ENCODE data around the gene STPG4. TPM values are rescaled to one million over a fixed set of nuclear protein-coding genes. Genes with fewer than 3 reads are reported as not detected.

The STPG4 gene
- total RNA-seq, 1 experiment from 2014 or later: 0.13 TPM

GRCh38 chr2:47037678-47038077, 117.4 kb downstream of the STPG4 start:
- no peak for TF ChIP-seq CTCF (conservative IDR thresholded peaks at IDR 0.05)
- H3K4me1 ChIP-seq (ENCODE audit: insufficient read depth, low read length): peaks cover 6% of the 10 kb centered on the region; the same call in 1 of the 2 replicates
- no peak overlapping the region for H3K18ac ChIP-seq (ENCODE audit: insufficient read length, low read depth, low read length)
- no peak overlapping the region for H4K5ac ChIP-seq (ENCODE audit: insufficient read length, low read depth, low read length)
- H4K20me1 ChIP-seq (ENCODE audit: control insufficient read depth, insufficient read depth, insufficient read length): no peaks in the 10 kb centered on the region
- H3K79me1 ChIP-seq (ENCODE audit: insufficient read depth, low read depth, low read length, poor library complexity, severe bottlenecking): no peaks in the 10 kb centered on the region
- H3K9ac ChIP-seq (ENCODE audit: extremely low read depth, insufficient read length, low read length): no peak overlapping the region
- H4K8ac ChIP-seq (replicated peaks; ENCODE audit: insufficient read length, low read depth, low read length): no peak overlapping the region
- no peak overlapping the region for H3K14ac ChIP-seq (ENCODE audit: insufficient read depth, low read length)
- H2AFZ ChIP-seq (ENCODE audit: low read length): no peak overlapping the region
- Mint-ChIP-seq H3K9me3 (no peaks in the 10 kb centered on the region), H3K27me3 (ENCODE audit: low read depth) (no peaks in the 10 kb centered on the region), H3K27ac (no peak overlapping the region), H3K4me1 (peaks cover 35 to 43% of the 10 kb centered on the region in 2 experiments), H3K4me3 (no peak overlapping the region), H3K36me3 (ENCODE audit: insufficient read depth in 1 of 3, low read depth in 3 of 3) (no peaks in the 10 kb centered on the region; a peak in 2 of 7 replicates)
- no CpG with 5 or more reads among the region's 9 CpGs for WGBS (ENCODE audit: extremely low coverage, insufficient read length, low lambda C conversion rate)
- H2BK20ac ChIP-seq (ENCODE audit: low read depth, low read length, poor library complexity, severe bottlenecking): no peak overlapping the region
- no peak overlapping the region for H3K4me2 ChIP-seq (ENCODE audit: insufficient read depth, insufficient read length, low read length)
- H3K27ac ChIP-seq (ENCODE audit: insufficient read length, low read depth, low read length): no peak overlapping the region
- H4K91ac ChIP-seq (ENCODE audit: insufficient read length, low read depth, low read length): no peak overlapping the region
- no peaks in the 10 kb centered on the region for H3K27me3 ChIP-seq (ENCODE audit: insufficient read depth, low read length)
- H2BK12ac ChIP-seq (ENCODE audit: insufficient read length, low read depth, low read length): no peak overlapping the region
- H3K4ac ChIP-seq (ENCODE audit: low read depth, low read length): no peak overlapping the region
- H3K9me3 ChIP-seq (ENCODE audit: control insufficient read depth, low read depth, low read length): no peaks in the 10 kb centered on the region
- no peak overlapping the region for H2BK5ac ChIP-seq (ENCODE audit: insufficient read length, low read length)
- no peak overlapping the region for H3T11ph ChIP-seq (ENCODE audit: low read length)
- H3K56ac ChIP-seq (ENCODE audit: insufficient read length, low read depth, low read length): no peak overlapping the region
- H3K23me2 ChIP-seq (ENCODE audit: insufficient read length, low read depth, low read length, poor library complexity, severe bottlenecking): no peaks in the 10 kb centered on the region
- H3K23ac ChIP-seq (ENCODE audit: insufficient read length, low read depth, low read length): no peak overlapping the region
- H2BK120ac ChIP-seq (ENCODE audit: low read depth, low read length, poor library complexity, severe bottlenecking): no peak overlapping the region
- H2AK5ac ChIP-seq (ENCODE audit: insufficient read length, low read length): no peak overlapping the region
- no peaks in the 10 kb centered on the region for H3K79me2 ChIP-seq (ENCODE audit: insufficient read depth, low read length)
- H2BK15ac ChIP-seq (ENCODE audit: low read depth, low read length): no peak overlapping the region
- DNase-seq: no peak

Other genes with a start within 250 kb of the STPG4 start
- gene MCFD2, start 239.5 kb downstream of the STPG4 start, total RNA-seq (2021): 64.6 and 64.7 TPM in 2 replicates
- gene TTC7A, start 214.1 kb downstream of the STPG4 start, total RNA-seq (2021): 9.6 and 10.5 TPM in 2 replicates
- 462 and 466 TPM in 2 replicates for gene CALM2, start 21.2 kb upstream of the STPG4 start, total RNA-seq (2021)
- 188 and 203 TPM in 2 replicates for gene EPCAM, start 214.0 kb upstream of the STPG4 start, total RNA-seq (2021)
- 139 and 140 TPM in 2 replicates for gene MSH2, start 247.8 kb upstream of the STPG4 start, total RNA-seq (2021)